ENCODE data around the gene POLR2J3.

Gene POLR2J3

GRCh38 chr7:102517550-102518147, 54.7 kb downstream of the POLR2J3 start, which contains the start of gene RASA4B:
Gene RASA4B (minus strand): TSS chr7:102517777. CDS start chr7:102517710, 67 bp downstream.
- ATAC-seq: peak; percentile 97 to 98
